ENCODE data around the gene ASTN2. TPM values are rescaled to one million over a fixed set of nuclear protein-coding genes. Genes with fewer than 3 reads are reported as not detected.

Gene ASTN2
- total RNA-seq, 1 experiment from 2014 or later = 7.4 TPM

- Histone ChIP-seq H3K36me3 (replicated peaks; ENCODE audit: control insufficient read depth, insufficient read depth, low read length) (no peaks in the 10 kb centered on the region), H3K4me3 (ENCODE audit: insufficient read depth, low read depth, low read length) (no peak overlapping the region)
- DNase-seq = no peak
These were observed 400.8 kb downstream of the ASTN2 start for GRCh38 chr9:117014061-117014460.

GRCh38 chr9:117013440-117013995 lies 401.3 kb downstream of the ASTN2 start:
- Histone ChIP-seq H3K27me3 (ENCODE audit: control insufficient read depth, insufficient read depth, low read length) (no peaks in the 10 kb centered on the region; the same call in 1 of the 2 replicates), H3K36me3 (replicated peaks; ENCODE audit: control insufficient read depth, insufficient read depth, low read length) (no peaks in the 10 kb centered on the region)
- DNase-seq = no peak

More at GRCh38 chr9:117014061-117014460, 400.8 kb downstream of the ASTN2 start:
- no peaks in the 10 kb centered on the region; the same call in 1 of the 2 replicates for H3K27me3 ChIP-seq (ENCODE audit: control insufficient read depth, insufficient read depth, low read length)

GRCh38 chr9:117010061-117010460 lies 404.8 kb downstream of the ASTN2 start:
- no peak for DNase-seq
- H3K27me3 ChIP-seq (ENCODE audit: control insufficient read depth, insufficient read depth, low read length) = no peaks in the 10 kb centered on the region; the same call in 1 of the 2 replicates
- no peaks in the 10 kb centered on the region for H3K36me3 ChIP-seq (replicated peaks; ENCODE audit: control insufficient read depth, insufficient read depth, low read length)
- H3K4me3 ChIP-seq (ENCODE audit: insufficient read depth, low read depth, low read length) = no peak overlapping the region

More at GRCh38 chr9:117013440-117013995, 401.3 kb downstream of the ASTN2 start:
- no peak overlapping the region for H3K4me3 ChIP-seq (ENCODE audit: insufficient read depth, low read depth, low read length)

GRCh38 chr9:117008876-117009275 lies 406.0 kb downstream of the ASTN2 start:
- no peak for DNase-seq
- no peak overlapping the region for H3K4me3 ChIP-seq (ENCODE audit: insufficient read depth, low read depth, low read length)
- no peaks in the 10 kb centered on the region for H3K36me3 ChIP-seq (replicated peaks; ENCODE audit: control insufficient read depth, insufficient read depth, low read length)
- H3K27me3 ChIP-seq (ENCODE audit: control insufficient read depth, insufficient read depth, low read length) = no peaks in the 10 kb centered on the region

- DNase-seq = no peak
- Histone ChIP-seq H3K4me3 (ENCODE audit: insufficient read depth, low read depth, low read length) (no peak overlapping the region), H3K36me3 (replicated peaks; ENCODE audit: control insufficient read depth, insufficient read depth, low read length) (no peaks in the 10 kb centered on the region), H3K27me3 (ENCODE audit: control insufficient read depth, insufficient read depth, low read length) (no peaks in the 10 kb centered on the region)
These were observed 406.4 kb downstream of the ASTN2 start for GRCh38 chr9:117008461-117008860.

GRCh38 chr9:117002686-117003085 lies 412.2 kb downstream of the ASTN2 start:
- no peak for DNase-seq
- Histone ChIP-seq H3K27me3 (ENCODE audit: control insufficient read depth, insufficient read depth, low read length) (no peaks in the 10 kb centered on the region), H3K36me3 (replicated peaks; ENCODE audit: control insufficient read depth, insufficient read depth, low read length) (no peaks in the 10 kb centered on the region), H3K4me3 (ENCODE audit: insufficient read depth, low read depth, low read length) (no peak overlapping the region)

GRCh38 chr9:117000834-117001233 lies 414.0 kb downstream of the ASTN2 start:
- DNase-seq = no peak
- Histone ChIP-seq H3K4me3 (ENCODE audit: insufficient read depth, low read depth, low read length) (no peak overlapping the region), H3K27me3 (ENCODE audit: control insufficient read depth, insufficient read depth, low read length) (no peaks in the 10 kb centered on the region), H3K36me3 (replicated peaks; ENCODE audit: control insufficient read depth, insufficient read depth, low read length) (no peaks in the 10 kb centered on the region)

- H3K27me3 ChIP-seq (ENCODE audit: control insufficient read depth, insufficient read depth, low read length) = no peaks in the 10 kb centered on the region
- no peak overlapping the region for H3K4me3 ChIP-seq (ENCODE audit: insufficient read depth, low read depth, low read length)
- H3K36me3 ChIP-seq (replicated peaks; ENCODE audit: control insufficient read depth, insufficient read depth, low read length) = no peaks in the 10 kb centered on the region
- DNase-seq = no peak
These were observed 414.6 kb downstream of the ASTN2 start for GRCh38 chr9:117000196-117000723.

GRCh38 chr9:116998305-116998704 lies 416.6 kb downstream of the ASTN2 start:
- Histone ChIP-seq H3K4me3 (ENCODE audit: insufficient read depth, low read depth, low read length) (no peak overlapping the region), H3K36me3 (replicated peaks; ENCODE audit: control insufficient read depth, insufficient read depth, low read length) (no peaks in the 10 kb centered on the region), H3K27me3 (ENCODE audit: control insufficient read depth, insufficient read depth, low read length) (no peaks in the 10 kb centered on the region)
- peak; percentile 42 for DNase-seq

GRCh38 chr9:116992865-116993264 lies 422.0 kb downstream of the ASTN2 start:
- Histone ChIP-seq H3K36me3 (replicated peaks; ENCODE audit: control insufficient read depth, insufficient read depth, low read length) (no peaks in the 10 kb centered on the region), H3K27me3 (ENCODE audit: control insufficient read depth, insufficient read depth, low read length) (no peaks in the 10 kb centered on the region), H3K4me3 (ENCODE audit: insufficient read depth, low read depth, low read length) (no peak overlapping the region)
- DNase-seq = no peak

- no peaks in the 10 kb centered on the region for H3K27me3 ChIP-seq (ENCODE audit: control insufficient read depth, insufficient read depth, low read length)
- H3K36me3 ChIP-seq (replicated peaks; ENCODE audit: control insufficient read depth, insufficient read depth, low read length) = no peaks in the 10 kb centered on the region
- no peak overlapping the region for H3K4me3 ChIP-seq (ENCODE audit: insufficient read depth, low read depth, low read length)
- no peak for DNase-seq
These were observed 423.8 kb downstream of the ASTN2 start for GRCh38 chr9:116991051-116991450.

- no peaks in the 10 kb centered on the region for H3K36me3 ChIP-seq (replicated peaks; ENCODE audit: control insufficient read depth, insufficient read depth, low read length)
These were observed 424.3 kb downstream of the ASTN2 start for GRCh38 chr9:116990592-116990991.

GRCh38 chr9:116987721-116988485 lies 427.0 kb downstream of the ASTN2 start:
- no peak for DNase-seq
- H3K36me3 ChIP-seq (replicated peaks; ENCODE audit: control insufficient read depth, insufficient read depth, low read length) = no peaks in the 10 kb centered on the region
- H3K4me3 ChIP-seq (ENCODE audit: insufficient read depth, low read depth, low read length) = no peak overlapping the region
- no peaks in the 10 kb centered on the region for H3K27me3 ChIP-seq (ENCODE audit: control insufficient read depth, insufficient read depth, low read length)

More at GRCh38 chr9:116990592-116990991, 424.3 kb downstream of the ASTN2 start:
- Histone ChIP-seq H3K4me3 (ENCODE audit: insufficient read depth, low read depth, low read length) (no peak overlapping the region), H3K27me3 (ENCODE audit: control insufficient read depth, insufficient read depth, low read length) (no peaks in the 10 kb centered on the region)
- no peak for DNase-seq

- Histone ChIP-seq H3K27me3 (ENCODE audit: control insufficient read depth, insufficient read depth, low read length) (no peaks in the 10 kb centered on the region), H3K36me3 (replicated peaks; ENCODE audit: control insufficient read depth, insufficient read depth, low read length) (no peaks in the 10 kb centered on the region), H3K4me3 (ENCODE audit: insufficient read depth, low read depth, low read length) (no peak overlapping the region)
- peak; percentile 25 for DNase-seq
These were observed 428.8 kb downstream of the ASTN2 start for GRCh38 chr9:116986015-116986414.

GRCh38 chr9:116985596-116985995 lies 429.3 kb downstream of the ASTN2 start:
- no peaks in the 10 kb centered on the region for H3K36me3 ChIP-seq (replicated peaks; ENCODE audit: control insufficient read depth, insufficient read depth, low read length)
- no peaks in the 10 kb centered on the region for H3K27me3 ChIP-seq (ENCODE audit: control insufficient read depth, insufficient read depth, low read length)
- H3K4me3 ChIP-seq (ENCODE audit: insufficient read depth, low read depth, low read length) = no peak overlapping the region
- DNase-seq = no peak

Data from H7 (cell line).